Nephron (organoid): Measurements from ENCODE around the gene FDX1.

Source experiments
- H3K27ac Mint-ChIP-seq, 3 experiments: 2 replicates each; pipeline ENCODE4 v1.8.0; 2020; ENCODE audit warnings: mixed read lengths in 3 of 3, mild to moderate bottlenecking in 2 of 3, moderate library complexity in 1 of 3
- H3K27me3 Mint-ChIP-seq: 2 replicates; pipeline ENCODE4 v1.8.0; 2021; ENCODE audit warnings: low read depth, mild to moderate bottlenecking, moderate library complexity, mixed read lengths
- H3K36me3 Mint-ChIP-seq: 2 replicates; pipeline ENCODE4 v1.8.0; 2020; ENCODE audit warnings: low read depth, mixed read lengths
- H3K4me1 Mint-ChIP-seq: 2 replicates; pipeline ENCODE4 v1.8.0; 2020; ENCODE audit warnings: mixed read lengths
- H3K4me3 Mint-ChIP-seq, 3 experiments: 2 replicates each; pipeline ENCODE4 v1.8.0; 2020; ENCODE audit warnings: mild to moderate bottlenecking in 3 of 3, mixed read lengths in 3 of 3, moderate library complexity in 2 of 3
- H3K9me3 Mint-ChIP-seq: 2 replicates; pipeline ENCODE4 v1.8.0; 2020; ENCODE audit warnings: mixed read lengths
- TF ChIP-seq, protein P1 (sequence below), 3 experiments: fragments of 200-600 bp; sonication (generic); IDR thresholded peaks; one replicate each; pipeline ENCODE4 v1.5.0; 2021; ENCODE audit warnings: antibody characterized with exemption in 3 of 3; ENCODE audit not compliant: unreplicated experiment in 3 of 3

The FDX1 gene

DNA sequence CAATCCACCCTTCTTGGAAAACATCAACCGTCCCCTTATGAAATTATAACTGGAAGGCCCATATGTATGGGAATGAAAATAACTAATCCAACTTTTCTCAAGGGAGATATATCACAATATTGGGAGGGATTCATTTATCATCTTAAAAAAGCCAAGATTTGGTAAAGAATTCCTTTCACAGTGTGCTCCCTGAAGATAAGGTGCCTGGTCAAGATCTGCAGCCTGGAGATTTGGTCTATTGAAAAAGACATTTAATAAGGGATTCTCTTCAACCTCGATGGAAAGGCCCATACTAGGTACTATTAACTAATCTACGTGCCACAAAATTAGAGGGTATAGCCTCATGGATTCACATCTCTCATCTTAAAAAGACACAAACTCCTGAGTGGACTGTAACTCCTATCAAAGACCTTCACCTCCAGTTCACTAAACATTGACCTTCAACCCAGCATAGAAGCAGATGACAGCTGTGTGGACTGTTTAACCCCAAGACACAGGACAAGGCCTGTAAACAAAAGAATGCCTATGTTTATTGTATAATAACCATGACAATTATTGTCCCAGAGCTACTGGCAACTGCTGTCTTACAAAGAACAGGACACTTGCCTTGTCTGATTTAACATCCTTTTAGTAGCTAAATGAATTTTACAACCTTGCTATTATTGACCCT, 4.8 kb upstream of the FDX1 start:
- no peaks in the 10 kb centered on the region for H3K27me3 Mint-ChIP-seq
- H3K36me3 Mint-ChIP-seq, result no peaks in the 10 kb centered on the region
- TF ChIP-seq, protein P1, sequence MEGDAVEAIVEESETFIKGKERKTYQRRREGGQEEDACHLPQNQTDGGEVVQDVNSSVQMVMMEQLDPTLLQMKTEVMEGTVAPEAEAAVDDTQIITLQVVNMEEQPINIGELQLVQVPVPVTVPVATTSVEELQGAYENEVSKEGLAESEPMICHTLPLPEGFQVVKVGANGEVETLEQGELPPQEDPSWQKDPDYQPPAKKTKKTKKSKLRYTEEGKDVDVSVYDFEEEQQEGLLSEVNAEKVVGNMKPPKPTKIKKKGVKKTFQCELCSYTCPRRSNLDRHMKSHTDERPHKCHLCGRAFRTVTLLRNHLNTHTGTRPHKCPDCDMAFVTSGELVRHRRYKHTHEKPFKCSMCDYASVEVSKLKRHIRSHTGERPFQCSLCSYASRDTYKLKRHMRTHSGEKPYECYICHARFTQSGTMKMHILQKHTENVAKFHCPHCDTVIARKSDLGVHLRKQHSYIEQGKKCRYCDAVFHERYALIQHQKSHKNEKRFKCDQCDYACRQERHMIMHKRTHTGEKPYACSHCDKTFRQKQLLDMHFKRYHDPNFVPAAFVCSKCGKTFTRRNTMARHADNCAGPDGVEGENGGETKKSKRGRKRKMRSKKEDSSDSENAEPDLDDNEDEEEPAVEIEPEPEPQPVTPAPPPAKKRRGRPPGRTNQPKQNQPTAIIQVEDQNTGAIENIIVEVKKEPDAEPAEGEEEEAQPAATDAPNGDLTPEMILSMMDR (IDR thresholded peaks at IDR 0.05; ENCODE audit: unreplicated experiment in 3 of 3), result no peak
- no peak overlapping the region for H3K4me3 Mint-ChIP-seq
- H3K4me1 Mint-ChIP-seq, result no peaks in the 10 kb centered on the region
- H3K9me3 Mint-ChIP-seq, result peaks cover 10% of the 10 kb centered on the region
- H3K27ac Mint-ChIP-seq, result no peak overlapping the region

DNA sequence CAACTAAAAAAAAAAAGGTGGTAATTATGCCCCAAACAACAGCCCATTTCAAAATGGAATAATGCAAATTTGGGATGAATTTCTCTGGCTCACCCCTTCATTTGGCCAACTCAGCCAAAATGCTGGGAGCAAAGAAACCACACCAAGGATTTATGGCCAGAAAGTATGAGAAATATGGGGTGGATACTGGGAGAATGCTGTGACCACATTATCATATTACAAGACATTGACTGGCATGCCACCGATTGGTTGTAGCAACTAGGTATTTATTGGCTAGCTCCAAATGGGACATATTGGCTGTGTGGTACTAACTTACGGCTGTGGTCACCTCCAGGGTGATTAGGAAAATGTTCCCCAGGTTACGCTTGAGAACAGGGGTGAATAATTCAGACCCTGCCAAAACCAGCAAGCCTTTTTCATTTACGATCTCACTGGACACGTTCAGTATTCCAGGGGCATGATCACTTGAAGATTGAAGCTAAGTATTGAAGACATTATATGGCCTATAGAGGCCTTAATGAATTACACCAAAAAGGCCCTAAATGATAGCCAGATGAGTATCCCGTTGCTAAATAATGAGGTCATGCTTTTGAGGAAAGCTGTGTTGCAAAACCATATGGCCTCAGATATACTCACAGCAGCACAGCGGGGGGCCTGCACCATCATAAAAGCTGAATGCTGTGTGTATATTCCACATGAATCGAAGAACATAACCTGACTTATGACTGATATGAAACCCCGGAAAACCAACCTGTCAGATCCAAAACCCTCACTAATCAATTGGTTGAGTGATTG, 3.8 kb upstream of the FDX1 start:
- H3K4me1 Mint-ChIP-seq, result peaks cover 3% of the 10 kb centered on the region
- peaks cover 3% of the 10 kb centered on the region for H3K9me3 Mint-ChIP-seq
- H3K27ac Mint-ChIP-seq, result peak overlapping the region in 1 of 3 experiments; percentile 46
- TF ChIP-seq, protein P1 (IDR thresholded peaks at IDR 0.05; ENCODE audit: unreplicated experiment in 3 of 3), result no peak
- no peak overlapping the region for H3K4me3 Mint-ChIP-seq
- H3K36me3 Mint-ChIP-seq, result no peaks in the 10 kb centered on the region
- no peaks in the 10 kb centered on the region for H3K27me3 Mint-ChIP-seq

DNA sequence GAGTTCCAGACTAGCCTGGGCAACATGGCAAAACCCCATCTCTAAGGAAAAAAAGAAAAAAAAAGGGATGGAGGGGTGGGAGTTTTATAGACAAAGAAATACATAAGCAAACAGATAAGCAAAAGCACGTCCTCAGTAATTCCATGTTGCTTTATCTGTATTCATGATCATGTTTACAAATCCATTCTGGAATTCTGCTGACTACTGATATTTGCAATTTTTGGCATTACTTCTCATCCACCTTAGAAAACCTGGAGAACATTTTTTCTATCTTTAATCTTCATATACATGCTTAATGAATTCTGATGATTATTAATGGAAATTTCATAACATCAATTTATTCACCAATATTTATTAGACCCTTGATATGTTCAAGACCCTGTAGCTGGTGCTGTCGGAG, 1.7 kb upstream of the FDX1 start:
- Mint-ChIP-seq H3K36me3 (no peaks in the 10 kb centered on the region), H3K9me3 (no peaks in the 10 kb centered on the region), H3K27ac (peak overlapping the region; percentile 13 to 70 (median 62)), H3K4me3 (peak overlapping the region; percentile 48 to 91 (median 89)), H3K27me3 (no peaks in the 10 kb centered on the region), H3K4me1 (peaks cover 22% of the 10 kb centered on the region)
- TF ChIP-seq, protein P1 (IDR thresholded peaks at IDR 0.05; ENCODE audit: unreplicated experiment in 3 of 3), result no peak

DNA sequence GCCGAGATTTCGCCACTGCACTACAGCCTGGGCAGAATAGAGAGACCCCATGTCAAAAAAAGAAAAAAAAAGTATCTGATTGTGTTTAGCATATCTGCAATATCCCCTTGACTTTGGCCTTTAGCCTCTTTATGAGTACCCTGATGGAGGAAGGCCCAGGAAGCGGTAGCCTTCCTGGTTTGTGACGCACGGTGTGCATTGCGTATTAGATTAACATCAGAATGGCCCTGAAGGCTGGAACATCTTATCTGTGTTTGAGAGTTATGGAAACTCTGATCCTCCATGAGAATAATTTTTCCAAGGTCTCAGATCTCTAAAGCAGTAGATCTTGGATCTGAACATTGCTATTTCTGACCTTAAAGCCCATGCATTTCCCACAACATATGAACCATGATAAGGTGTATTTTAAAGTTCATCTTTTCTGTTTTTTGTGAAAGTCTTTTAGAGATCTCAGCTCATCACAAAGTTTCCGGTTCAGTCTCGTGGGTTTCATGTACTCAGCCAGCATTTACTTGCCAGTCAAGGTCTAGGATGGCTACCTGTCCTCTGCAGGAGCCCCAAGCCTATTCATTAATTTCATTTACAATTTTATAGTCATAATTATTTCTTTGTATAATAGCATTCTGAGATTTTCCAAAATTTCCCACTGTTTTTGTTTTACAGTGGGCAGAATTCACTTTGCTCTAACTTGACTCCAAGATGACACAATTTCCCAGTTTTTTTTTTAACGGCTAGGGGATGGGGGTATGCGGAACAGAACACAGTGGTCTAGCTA, 605 bp upstream of the FDX1 start:
- TF ChIP-seq, protein P1 (IDR thresholded peaks at IDR 0.05; ENCODE audit: unreplicated experiment in 3 of 3), result no peak
- H3K4me1 Mint-ChIP-seq, result peaks cover 31% of the 10 kb centered on the region
- peak overlapping the region; percentile 70 to 95 (median 95) for H3K27ac Mint-ChIP-seq
- no peaks in the 10 kb centered on the region for H3K36me3 Mint-ChIP-seq
- H3K9me3 Mint-ChIP-seq, result no peaks in the 10 kb centered on the region
- no peaks in the 10 kb centered on the region for H3K27me3 Mint-ChIP-seq
- H3K4me3 Mint-ChIP-seq, result peak overlapping the region; percentile 89 to 91 (median 89)

DNA sequence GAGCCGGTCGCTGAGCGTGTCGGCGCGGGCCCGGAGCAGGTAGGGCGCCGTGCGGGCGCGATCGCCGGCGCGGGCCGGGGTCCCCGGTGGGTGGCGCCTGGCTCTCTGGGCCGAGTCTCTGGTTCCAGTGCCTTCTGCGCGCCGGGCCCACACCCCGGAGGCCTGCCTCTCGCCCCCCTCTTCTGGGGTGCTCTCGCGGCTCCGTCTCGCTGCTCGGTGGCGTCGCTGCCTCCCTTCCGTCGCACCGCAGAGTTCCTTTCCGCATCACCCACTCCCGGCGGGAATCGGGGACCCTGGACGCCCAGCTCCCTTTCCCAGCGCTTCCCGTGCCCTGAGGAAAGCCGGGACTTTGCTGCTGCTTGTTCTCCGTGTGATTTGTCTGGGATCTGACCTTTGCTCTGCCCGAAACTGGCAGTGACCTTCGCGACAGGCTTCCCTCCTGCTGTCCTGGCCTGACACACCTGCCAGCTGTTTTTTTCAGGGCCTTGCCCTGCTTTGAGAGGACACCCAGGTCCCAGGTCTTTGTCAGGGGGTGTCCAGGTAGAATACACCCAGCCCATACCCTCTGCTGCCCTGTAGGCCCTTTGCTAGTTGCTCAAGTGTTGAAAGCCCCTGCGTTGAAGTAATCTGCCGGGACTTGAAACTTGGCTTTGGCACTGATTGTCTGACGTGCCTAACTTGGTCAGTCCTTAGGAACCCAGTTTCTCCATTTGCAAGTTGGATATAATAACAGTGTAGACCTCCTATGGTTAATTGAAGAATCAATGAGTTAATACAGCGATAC, 711 bp downstream of the FDX1 start:
- TF ChIP-seq, protein P1 (IDR thresholded peaks at IDR 0.05; ENCODE audit: unreplicated experiment in 3 of 3), result no peak
- Mint-ChIP-seq H3K4me1 (peaks cover 31% of the 10 kb centered on the region), H3K4me3 (peak overlapping the region; percentile 99 to 100 (median 99)), H3K27ac (peak overlapping the region; percentile 95 to 99 (median 98)), H3K36me3 (no peaks in the 10 kb centered on the region), H3K27me3 (no peaks in the 10 kb centered on the region), H3K9me3 (no peaks in the 10 kb centered on the region)
